HepG2 (cell line): ENCODE results near the gene MALT1. TPM values are rescaled to one million over a fixed set of nuclear protein-coding genes. Genes with fewer than 3 reads are reported as not detected.

Experiments used
- ATAC-seq: fragments of 200-7000 bp; cut with Tn5 transposase; 3 replicates; pipeline ENCODE4 v1.9.1; 2020; ENCODE audit warnings: mild to moderate bottlenecking, moderate library complexity
- BruUV-seq: library from RNA; stranded (reverse); fragments of 400-500 nt; replicated peaks from 2 replicates; lab custom pipeline; 2021; lab: Mats Ljungman, UMichigan
- CTCF ChIA-PET: fragments of 300-600 bp; formaldehyde crosslinking; extraction: SDS; loops from one replicate; lab custom pipeline; 2021; ENCODE audit warnings: low total read pairs, inconsistent platforms, low intra/inter-chr PET ratio; lab: Yijun Ruan, JAX
- POLR2A ChIA-PET: fragments of 350-600 bp; sonication (Branson Sonifier 250); formaldehyde crosslinking; loops from one replicate; lab custom pipeline; 2020; ENCODE audit warnings: antibody characterized with exemption, inconsistent platforms; lab: Yijun Ruan, JAX
- DNase-seq: peaks from one replicate; pipeline ENCODE4 v3.0.0-alpha.2; 2015; ENCODE audit warnings: low spot score
- FAIRE-seq: peaks from 3 replicates; lab custom pipeline; 2011; peaks lifted over from hg19 to GRCh38; lab: Jason Lieb, UNC
- H2AFZ ChIP-seq: one replicate; pipeline ENCODE4 v1.6.1; 2011; ENCODE audit warnings: low read length, inconsistent platforms
- H3K27ac ChIP-seq: fragments of 300-600 bp; 3 replicates; pipeline ENCODE4 v1.8.0; 2011; ENCODE audit warnings: mixed run types, mild to moderate bottlenecking, mixed read lengths, low read length, inconsistent platforms; ENCODE audit not compliant: insufficient read depth; ENCODE audit errors: extremely low read length
- H3K27me3 ChIP-seq, 2 experiments: fragments of 200-600 bp in 1 of 2; 2 replicates in 1 of 2; 3 replicates in 1 of 2; pipeline versions ENCODE4 v1.6.0 to v1.8.0; 2011; ENCODE audit warnings: low read length in 2 of 2, mild to moderate bottlenecking in 2 of 2, moderate library complexity in 2 of 2, inconsistent platforms in 1 of 2; ENCODE audit not compliant: insufficient read depth in 2 of 2, control insufficient read depth in 1 of 2
- H3K36me3 ChIP-seq, 2 experiments: fragments of 200-600 bp in 1 of 2; replicated peaks in 1 of 2; 2 replicates in 1 of 2; 3 replicates in 1 of 2; pipeline versions ENCODE4 v1.5.1 to v1.8.0; 2011; ENCODE audit warnings: low read length in 2 of 2, inconsistent platforms in 1 of 2; ENCODE audit not compliant: insufficient read depth in 2 of 2, control insufficient read depth in 1 of 2
- H3K4me1 ChIP-seq: 2 replicates; pipeline ENCODE4 v1.5.1; 2012; ENCODE audit warnings: low read length, inconsistent platforms; ENCODE audit not compliant: insufficient read depth
- H3K4me2 ChIP-seq: 2 replicates; pipeline ENCODE4 v1.6.0; 2011; ENCODE audit warnings: low read depth, low read length, inconsistent platforms
- H3K4me3 ChIP-seq, 3 experiments: fragments of 200-600 bp in 1 of 3; sonication (generic), shearing (Covaris generic) in 1 of 3; replicated peaks in 1 of 3; 2 replicates each; pipeline ENCODE4 v1.5.1; 2011 to 2016; ENCODE audit warnings: low read length in 3 of 3, inconsistent platforms in 2 of 3, low read depth in 2 of 3, mild to moderate bottlenecking in 2 of 3, control low read depth in 1 of 3, mixed read lengths in 1 of 3; ENCODE audit not compliant: insufficient read depth in 1 of 3
- H3K79me2 ChIP-seq: one replicate; pipeline ENCODE4 v1.6.1; 2011; ENCODE audit warnings: low read length, inconsistent platforms; ENCODE audit not compliant: insufficient read depth
- H3K9ac ChIP-seq: 2 replicates; pipeline ENCODE4 v1.6.0; 2011; ENCODE audit warnings: mild to moderate bottlenecking, low read depth, low read length, inconsistent platforms; ENCODE audit not compliant: insufficient read depth
- H3K9me3 ChIP-seq: 2 replicates; pipeline ENCODE4 v1.5.1; 2012; ENCODE audit warnings: mild to moderate bottlenecking, low read length
- H4K20me1 ChIP-seq: 2 replicates; pipeline ENCODE4 v1.6.0; 2011; ENCODE audit warnings: inconsistent platforms, mild to moderate bottlenecking, low read length, moderate library complexity; ENCODE audit not compliant: insufficient read depth
- CHCHD3 ChIP-seq: sonication (generic); formaldehyde crosslinking; IDR thresholded peaks from 2 replicates; pipeline ENCODE4 v1.8.0; 2022; ENCODE audit warnings: mild to moderate bottlenecking, missing genetic modification reagents, moderate library complexity
- KDM5A ChIP-seq: fragments of 200-600 bp; sonication (generic); IDR thresholded peaks from 2 replicates; pipeline ENCODE4 v1.7.0; 2018; ENCODE audit warnings: antibody characterized with exemption, mild to moderate bottlenecking, low read length, borderline replicate concordance
- STAT6 ChIP-seq: sonication (generic); formaldehyde crosslinking; IDR thresholded peaks from 2 replicates; pipeline ENCODE4 v1.4.0; 2020; ENCODE audit warnings: missing genetic modification reagents, mild to moderate bottlenecking, borderline replicate concordance
- ZNF446 ChIP-seq: sonication (generic); formaldehyde crosslinking; IDR thresholded peaks from 2 replicates; pipeline ENCODE4 v1.5.0; 2020; ENCODE audit warnings: mild to moderate bottlenecking, missing genetic modification reagents
- ZNF468 ChIP-seq: sonication (generic); formaldehyde crosslinking; IDR thresholded peaks from 2 replicates; pipeline ENCODE4 v1.8.0; 2022; ENCODE audit warnings: mild to moderate bottlenecking, moderate library complexity, missing genetic modification reagents
- ZNF543 ChIP-seq: sonication (generic); formaldehyde crosslinking; IDR thresholded peaks from 2 replicates; pipeline ENCODE4 v1.4.0; 2020; ENCODE audit warnings: mild to moderate bottlenecking, missing genetic modification reagents
- WGBS: methylation state at CpG from one replicate; pipeline ENCODE4 v1.1.6; 2017; ENCODE audit warnings: low lambda C conversion rate; 5-methylcytosine and 5-hydroxymethylcytosine counted together
- in situ Hi-C: cut with HindIII; loops from 2 replicates; pipeline ENCODE4 v1.10.0; 2017; ENCODE audit warnings: low pct_unique_long_range_greater_than_20kb; ENCODE audit not compliant: extremely low pct_ligation_motif_present
- intact Hi-C: fragments of 100-400 bp; cut with micrococcal nuclease; formaldehyde crosslinking; loops from one replicate; pipeline ENCODE4 v1.10.0; 2022; ENCODE audit not compliant: unreplicated experiment
- polyA plus RNA-seq, 8 experiments: library from polyadenylated mRNA; depleted of rRNA in 3 of 8; stranded (reverse) in 7 of 8; unstranded in 1 of 8; fragments of >200 nt; fragmentation: Illumina TruSeq in 4 of 8; extraction: Trizol in 4 of 8; gene quantifications; 2 replicates each; pipeline versions ENCODE4 v1.2.1 to v1.2.3, GENCODE V29; 2011 to 2016; ENCODE audit warnings: low read depth in 4 of 8, missing spikeins in 1 of 8, mixed read lengths in 1 of 8; ENCODE audit not compliant: insufficient read depth in 1 of 8
- total RNA-seq, 5 experiments: library from RNA; depleted of rRNA; stranded (reverse); fragments of >200 nt; fragmentation: Illumina TruSeq; extraction: Trizol; gene quantifications; 2 replicates each; pipeline ENCODE4 v1.2.3, GENCODE V29; 2016; ENCODE audit warnings: low read depth in 1 of 5
- TF ChIP-seq, protein P1 (sequence below): sonication (generic); formaldehyde crosslinking; IDR thresholded peaks from 2 replicates; pipeline ENCODE4 v1.8.1; 2023; ENCODE audit warnings: mild to moderate bottlenecking, moderate library complexity, missing genetic modification reagents

MALT1 gene
- total and polyA plus RNA-seq, 2 of the 13 experiments (the other 11 are each of a cell fraction or from before 2014, with no cell fraction given), result 43.9 to 89.0 TPM

GRCh38 chr18:58637946-58638345 lies 33.3 kb upstream of the MALT1 start (continued):
- TF ChIP-seq STAT6 (CRISPR knock-in tag), result no peak
- TF ChIP-seq KDM5A, result no peak

DNA sequence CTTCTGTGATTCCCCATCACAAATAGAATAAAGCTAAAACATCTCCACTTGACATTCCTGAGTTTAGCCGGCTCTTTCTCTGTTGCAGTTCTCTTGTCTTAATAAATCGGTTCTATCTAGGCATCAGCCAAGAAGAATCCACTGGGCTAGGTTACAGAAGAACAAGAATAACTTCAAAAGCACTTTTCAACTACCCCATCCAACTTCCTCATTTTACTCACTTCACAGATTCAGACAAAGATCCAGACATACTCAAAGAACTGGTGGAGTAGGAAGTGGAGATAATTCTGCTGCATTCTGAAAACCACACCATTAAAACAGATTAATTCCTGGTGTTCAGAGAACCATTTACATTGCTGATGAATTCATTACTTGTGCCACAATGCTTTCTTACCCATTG lies 32.8 kb upstream of the MALT1 start:
- no peak for DNase-seq
- peaks cover 0 to 6% of the 10 kb centered on the region in 2 experiments; a peak in 1 of 5 replicates for H3K27me3 ChIP-seq
- TF ChIP-seq, protein P1, sequence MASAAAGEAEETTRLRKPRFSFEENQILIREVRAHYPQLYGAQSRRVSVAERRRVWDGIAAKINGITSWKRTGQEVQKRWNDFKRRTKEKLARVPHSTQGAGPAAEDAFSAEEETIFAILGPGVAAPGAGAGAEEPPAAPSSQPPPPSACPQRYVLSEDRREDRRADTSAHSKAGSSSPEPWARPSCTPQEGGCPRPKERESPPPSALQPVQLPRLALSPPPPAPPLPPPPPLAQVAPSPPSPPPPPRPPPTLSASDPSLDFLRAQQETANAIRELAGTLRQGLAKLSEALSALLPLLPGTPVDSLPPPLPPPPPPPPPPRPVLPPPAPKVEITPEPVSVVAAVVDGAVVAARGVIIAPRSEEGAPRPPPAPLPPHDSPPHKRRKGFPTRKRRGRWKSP (CRISPR knock-in tag), result no peak
- TF ChIP-seq ZNF446 (CRISPR knock-in tag) (no peak), ZNF543 (CRISPR knock-in tag) (no peak), CHCHD3 (no peak), ZNF468 (CRISPR knock-in tag) (no peak)
- H3K9ac ChIP-seq, result no peak overlapping the region
- H3K36me3 ChIP-seq, result no peaks in the 10 kb centered on the region
- no peak for ATAC-seq
- no peak for FAIRE-seq
- no peaks in the 10 kb centered on the region for H3K79me2 ChIP-seq
- H3K4me3 ChIP-seq, result no peak overlapping the region
- no peaks in the 10 kb centered on the region for H4K20me1 ChIP-seq
- H3K4me1 ChIP-seq, result peaks cover 13% of the 10 kb centered on the region
- ChIA-PET POLR2A (no interaction called here), CTCF (no interaction called here)
- no TSS peak for BruUV-seq
- H3K27ac ChIP-seq, result no peak overlapping the region
- H3K9me3 ChIP-seq, result no peaks in the 10 kb centered on the region
- H3K4me2 ChIP-seq, result no peak overlapping the region
- no peak overlapping the region for H2AFZ ChIP-seq
- in situ Hi-C loops (no loop called here), intact Hi-C loops (no loop called here)
- WGBS, result 71% methylated on average over 2 of the region's 2 CpGs
